IPS DF 4.7 (cell line): ENCODE data around the gene HIVEP1.

ENCODE experiments used
- DNase-seq: peaks from one replicate; pipeline ENCODE4 v3.0.0-alpha.2; 2013; ENCODE audit warnings: low spot score; ENCODE audit errors: extremely low read depth

HIVEP1 gene

GRCh38 chr6:12012038-12012557, at the start of gene HIVEP1:
HIVEP1 (plus strand) TSS chr6:12012312; CDS start chr6:12015629, 3,317 bp downstream.
- DNase-seq, result no peak

DNA sequence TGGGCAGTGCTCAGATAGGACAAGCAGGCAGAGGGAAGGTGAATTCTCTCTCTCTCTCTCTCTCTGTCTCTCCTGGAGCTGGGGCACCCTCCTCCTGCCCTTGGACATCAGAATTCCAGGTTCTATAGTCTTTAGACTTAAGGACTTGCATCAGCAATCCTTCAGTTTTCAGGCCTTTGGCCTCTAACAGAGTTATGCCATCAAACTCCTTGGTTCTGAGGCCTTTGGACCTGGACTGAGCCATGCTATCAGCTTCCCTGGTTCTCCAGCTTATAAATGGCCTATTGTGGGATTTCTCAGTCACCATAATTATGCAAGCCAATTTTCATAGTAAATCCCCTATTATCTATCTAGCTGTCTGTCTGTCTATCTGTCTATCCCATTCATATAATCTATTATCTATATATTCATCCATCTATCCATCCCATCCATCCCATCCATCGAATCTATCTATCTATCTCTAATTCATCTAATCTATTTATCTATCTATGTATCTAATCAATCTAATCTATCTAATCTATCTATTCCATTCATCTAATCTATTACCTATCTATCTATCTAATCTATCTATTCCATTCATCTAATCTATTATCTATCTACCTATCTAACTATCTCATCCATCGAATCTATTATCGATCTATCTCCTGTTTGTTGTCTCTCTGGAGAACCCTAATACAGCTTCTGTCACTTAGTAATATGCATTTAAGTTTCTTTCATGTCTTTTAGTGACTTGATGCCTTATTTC, 48.2 kb upstream of the HIVEP1 start:
- no peak for DNase-seq

DNA sequence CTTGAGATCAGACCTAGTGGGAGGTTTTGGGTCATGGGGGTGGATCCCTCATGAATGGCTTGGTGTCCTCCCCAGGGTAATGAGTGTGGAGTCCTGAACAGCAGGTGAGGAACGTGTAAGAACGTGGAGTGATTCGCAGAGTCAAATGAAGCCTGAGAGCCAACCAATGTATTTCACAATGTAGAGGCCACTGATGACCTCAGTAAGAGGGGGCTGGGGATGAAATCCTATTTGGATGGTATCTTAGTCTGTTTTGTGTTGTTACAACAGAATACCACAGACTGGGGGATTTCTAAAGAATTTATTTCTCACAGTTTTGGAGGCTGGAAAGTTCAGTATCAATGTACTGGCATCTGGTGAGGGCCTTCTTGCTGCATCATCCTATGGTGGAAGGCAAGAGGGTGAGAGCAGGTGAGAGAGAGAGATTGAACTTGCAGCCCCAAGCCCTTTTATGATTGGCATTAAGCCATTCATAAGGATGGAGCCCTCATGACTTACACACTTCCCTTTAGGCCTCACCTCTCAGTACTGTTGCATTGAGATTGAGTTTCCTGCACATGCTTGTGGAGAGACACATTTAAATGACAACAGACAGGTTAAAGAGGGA, 47.3 kb upstream of the HIVEP1 start:
- DNase-seq, result no peak

DNA sequence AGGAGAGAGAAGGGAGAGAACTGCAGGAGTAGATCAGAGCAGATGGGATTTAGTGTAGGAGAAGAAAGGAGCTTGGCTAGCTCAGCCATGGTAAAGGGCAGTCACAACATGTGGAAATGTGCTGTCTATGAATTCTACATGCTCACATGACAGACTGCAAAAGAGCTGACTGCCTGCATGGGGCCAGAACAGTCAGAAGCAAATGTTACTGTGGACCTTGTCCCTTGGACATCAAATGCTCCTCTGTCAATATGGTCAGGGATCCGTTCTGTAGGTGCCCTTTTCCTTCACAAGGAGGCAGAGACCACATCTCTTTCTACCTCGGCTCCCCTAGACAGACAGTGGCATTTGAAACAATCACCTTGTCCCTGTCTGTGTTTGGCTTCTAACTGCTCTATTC, 46.6 kb upstream of the HIVEP1 start:
- no peak for DNase-seq

DNA sequence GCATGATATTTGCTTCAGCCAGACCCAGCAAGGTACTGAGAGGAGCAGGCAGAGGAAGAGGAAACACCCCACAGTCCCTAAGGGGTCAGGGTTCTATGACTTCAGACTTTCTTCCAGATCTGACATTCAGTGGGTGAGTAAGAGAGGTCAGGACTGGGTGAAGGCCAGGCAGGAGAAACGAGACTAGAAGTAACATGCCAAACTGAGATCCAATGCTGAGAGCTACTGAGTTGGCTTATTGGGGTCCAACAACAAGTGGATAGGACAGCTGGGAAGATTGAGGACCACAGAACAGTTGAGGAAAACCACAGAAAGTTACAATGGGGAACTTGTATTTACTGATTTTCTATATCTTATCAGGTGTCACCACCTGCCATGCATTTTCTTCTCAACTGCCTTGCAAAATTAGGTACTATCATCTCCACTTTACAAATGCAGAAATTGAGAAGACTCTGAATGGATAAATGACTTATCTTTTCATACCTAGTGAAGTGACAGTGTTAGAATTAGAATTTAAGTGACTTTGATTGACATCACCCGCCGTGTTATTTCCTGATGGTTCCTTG, 43.8 kb upstream of the HIVEP1 start:
- no peak for DNase-seq

DNA sequence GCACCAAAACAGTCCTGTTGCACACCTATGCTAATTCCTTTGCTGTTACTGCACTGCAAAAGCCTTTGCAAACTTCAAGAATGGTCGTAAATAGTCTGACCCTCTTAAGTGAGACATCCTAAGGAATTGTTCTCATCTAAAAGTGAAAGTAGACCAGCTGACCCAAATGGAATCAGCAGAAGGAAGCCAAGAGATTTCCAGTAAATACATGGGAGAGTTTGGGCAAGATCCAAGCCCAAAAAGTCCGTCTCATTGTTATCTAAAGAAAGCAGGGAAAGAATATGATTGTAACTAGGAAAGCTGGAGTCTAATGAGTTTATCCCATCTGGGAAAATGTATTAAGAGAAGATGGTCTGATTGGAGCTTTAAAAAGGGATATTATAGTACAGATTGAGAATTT, 43.0 kb upstream of the HIVEP1 start:
- DNase-seq, result no peak

GRCh38 chr6:11970114-11970513, 42.0 kb upstream of the HIVEP1 start:
- DNase-seq, result no peak

DNA sequence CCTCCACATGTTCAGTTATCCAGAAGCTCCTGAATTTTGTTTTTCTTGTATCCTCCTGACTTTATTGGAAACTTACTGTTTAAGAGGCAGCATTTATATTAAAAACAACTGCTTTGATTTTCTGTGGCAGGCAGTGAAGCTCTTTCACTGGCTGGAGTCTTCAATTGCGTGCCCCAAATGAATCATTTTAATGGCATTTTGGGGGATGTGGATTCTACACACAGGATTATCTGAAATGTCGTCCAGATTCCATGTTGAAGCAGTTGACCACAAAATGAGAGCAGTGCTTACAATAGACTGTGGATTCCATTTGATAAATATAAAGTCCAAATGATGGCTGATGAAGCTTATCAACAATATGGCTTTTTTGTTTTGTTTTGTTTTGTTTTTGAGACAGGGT, 41.0 kb upstream of the HIVEP1 start:
- DNase-seq, result no peak

DNA sequence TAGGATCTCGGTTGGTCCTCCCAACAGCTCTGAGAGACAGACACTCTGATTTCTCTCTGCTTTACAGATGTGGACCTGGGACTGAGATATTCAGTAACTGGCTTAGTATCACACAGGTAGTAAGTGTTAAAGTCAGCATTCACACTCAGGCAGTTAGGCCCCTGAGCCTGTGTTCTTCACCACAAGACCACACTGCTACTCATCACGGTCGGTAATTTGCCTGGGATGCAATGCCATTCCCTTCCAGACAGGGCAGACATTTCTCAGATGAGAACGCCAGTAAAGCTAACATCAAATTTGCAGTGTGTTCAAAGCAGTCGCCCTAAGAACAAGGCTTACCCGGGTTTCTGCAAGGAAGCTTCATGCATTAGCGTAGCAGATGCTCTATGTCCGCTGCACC, 39.8 kb upstream of the HIVEP1 start:
- DNase-seq, result no peak

DNA sequence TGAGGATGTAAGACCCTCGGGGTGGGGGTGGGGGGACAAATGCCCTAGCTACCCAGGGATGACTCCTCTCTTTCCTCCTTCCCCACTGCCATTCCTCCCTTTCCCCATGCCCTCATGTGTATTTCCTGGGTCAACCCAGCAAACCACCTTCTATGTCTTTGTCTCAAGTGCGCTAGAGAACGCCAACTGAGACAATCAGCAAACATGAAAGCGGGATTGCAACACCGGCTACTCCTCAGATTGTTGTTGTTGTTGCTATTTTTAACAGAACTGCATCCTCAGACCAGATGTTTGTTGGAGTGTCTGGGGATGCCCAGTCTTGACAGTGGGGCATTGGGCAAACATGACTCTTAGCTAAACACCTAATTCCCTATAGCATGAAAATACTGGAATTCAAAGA, 39.3 kb upstream of the HIVEP1 start:
- DNase-seq, result no peak

GRCh38 chr6:11973238-11973637, 38.9 kb upstream of the HIVEP1 start:
- DNase-seq, result no peak

DNA sequence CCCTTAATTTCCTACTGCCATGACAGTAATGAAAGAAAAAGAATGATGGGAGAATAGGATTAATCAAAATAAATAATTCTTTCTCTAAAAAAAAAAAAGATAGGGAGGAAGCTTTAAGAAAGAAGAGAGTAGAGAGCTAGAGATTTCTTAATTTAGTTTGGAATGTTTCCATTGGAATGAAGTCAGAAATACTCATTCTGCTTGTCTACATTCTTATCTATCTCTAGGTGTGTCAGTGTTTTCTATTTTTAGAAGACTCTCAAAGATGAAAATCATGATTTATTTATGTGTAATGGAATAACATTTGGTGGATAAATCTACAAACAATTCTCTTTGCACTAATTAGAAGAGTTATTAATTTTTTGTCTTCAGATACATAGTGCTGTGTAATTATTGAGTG, 38.0 kb upstream of the HIVEP1 start:
- no peak for DNase-seq

- no peak for DNase-seq
Observed at GRCh38 chr6:11975353-11975977, 36.6 kb upstream of the HIVEP1 start.

DNA sequence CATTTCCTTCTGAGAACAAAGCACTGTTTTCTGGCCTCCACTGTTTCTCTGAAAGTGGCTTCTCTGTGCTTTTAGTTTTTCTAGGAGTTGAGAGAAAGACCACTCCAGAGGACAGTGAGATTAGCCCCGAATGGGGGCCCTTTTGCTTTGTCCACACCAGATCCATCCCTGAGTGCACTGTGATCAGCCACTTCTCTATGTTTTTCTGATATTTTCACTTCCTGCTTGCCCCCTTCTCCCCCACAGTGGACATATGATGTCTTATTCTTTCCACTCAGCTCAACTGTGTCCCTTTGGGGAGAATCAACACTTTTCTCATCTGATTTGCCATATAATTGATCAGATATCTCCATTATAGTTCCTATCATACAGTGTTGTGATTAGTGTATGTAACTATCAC, 35.6 kb upstream of the HIVEP1 start:
- DNase-seq, result no peak

GRCh38 chr6:11977193-11977592, 34.9 kb upstream of the HIVEP1 start:
- no peak for DNase-seq

DNA sequence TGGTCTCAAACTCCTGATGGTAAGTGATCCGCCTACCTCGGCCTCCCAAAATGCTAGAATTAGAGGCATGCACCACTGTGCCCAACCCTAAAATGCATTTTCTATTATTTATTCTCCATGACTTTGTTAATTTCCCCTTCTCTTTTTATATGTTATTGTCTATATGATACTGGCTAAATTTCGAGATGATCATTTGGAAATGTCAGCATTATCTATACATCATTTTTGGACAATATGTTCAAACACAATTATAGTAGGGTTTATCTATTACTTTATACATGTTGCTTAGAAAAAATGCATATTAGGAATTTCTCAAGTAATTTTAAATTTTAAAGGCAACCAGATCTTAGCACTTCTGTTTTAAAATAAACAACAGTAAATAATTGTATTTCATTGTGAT, 34.4 kb upstream of the HIVEP1 start:
- no peak for DNase-seq

DNA sequence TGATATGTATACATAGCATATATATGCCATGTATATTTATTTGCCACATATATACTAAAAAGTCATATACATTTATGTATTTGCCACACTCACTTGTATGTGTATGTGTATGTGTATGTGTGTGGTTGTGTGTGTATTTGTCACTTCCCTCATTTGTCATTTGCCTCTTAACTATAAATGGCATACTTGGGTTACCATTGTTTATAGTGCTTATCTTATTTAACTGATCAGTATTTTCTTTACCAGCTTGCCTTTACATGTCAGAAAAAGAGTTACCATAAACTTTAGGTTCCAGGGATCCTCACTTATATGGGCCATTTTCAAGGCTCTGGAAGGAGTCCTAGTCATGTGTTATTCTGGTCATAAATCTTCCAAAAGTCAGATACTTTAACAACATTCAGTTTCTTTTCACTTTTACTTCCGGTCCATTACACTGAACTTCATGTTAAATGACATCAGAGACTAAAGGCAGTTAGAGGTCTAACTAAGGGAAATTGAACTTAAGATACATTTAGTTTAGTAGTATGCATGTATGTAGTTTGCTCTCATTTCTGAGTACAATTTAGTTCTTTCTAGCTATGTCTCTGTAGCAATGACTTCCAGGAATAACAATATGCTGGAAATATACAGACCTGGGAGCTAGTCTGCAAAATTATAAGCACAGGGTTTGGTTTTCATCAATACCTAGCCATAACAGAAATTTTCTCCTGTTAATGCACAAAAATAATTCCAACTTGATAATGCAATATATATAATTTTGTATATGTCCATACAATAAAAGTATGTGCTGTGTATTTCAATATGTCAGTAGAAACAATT, 33.7 kb upstream of the HIVEP1 start:
- DNase-seq, result no peak

DNA sequence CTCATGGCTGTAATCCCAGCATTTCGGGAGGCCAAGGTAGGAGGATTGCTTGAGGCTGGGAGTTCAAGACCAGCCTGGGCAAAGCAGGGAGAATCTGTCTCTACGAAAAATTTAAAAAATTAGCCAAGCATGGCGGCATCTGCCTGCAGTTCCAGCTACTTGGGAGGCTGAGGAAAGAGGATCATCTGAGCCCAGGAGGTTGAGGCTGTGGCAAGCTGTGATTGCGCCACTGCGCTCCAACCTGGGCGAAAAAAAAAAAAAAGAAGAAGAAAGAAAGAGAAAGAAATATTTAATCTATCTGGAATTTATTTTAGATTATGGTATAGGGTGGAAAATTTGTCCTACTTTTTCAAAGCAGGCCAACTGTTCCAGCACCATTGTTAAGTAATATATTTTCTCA, 32.2 kb upstream of the HIVEP1 start:
- DNase-seq, result no peak

DNA sequence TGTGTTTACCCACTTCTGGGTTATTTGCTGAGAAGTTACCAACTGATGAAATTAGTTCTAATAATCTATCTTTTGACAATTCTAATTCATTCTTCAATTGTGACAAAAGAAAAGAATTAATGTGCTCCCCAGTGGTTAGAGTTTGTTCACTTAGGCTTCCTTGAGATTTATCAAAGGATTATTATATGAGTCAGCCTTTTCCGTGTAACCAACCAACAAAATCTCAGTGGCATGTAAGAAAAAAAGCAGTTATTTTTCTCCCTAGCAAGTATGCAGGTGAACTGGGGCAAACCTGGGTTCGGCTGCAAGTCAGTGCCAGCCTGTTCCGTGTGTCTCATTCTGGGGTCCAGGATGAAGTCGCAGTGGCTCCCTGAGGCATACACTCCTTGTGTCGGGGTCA, 28.8 kb upstream of the HIVEP1 start:
- no peak for DNase-seq

GRCh38 chr6:11987386-11987785, 24.7 kb upstream of the HIVEP1 start:
- DNase-seq, result no peak

- no peak for DNase-seq
Observed at GRCh38 chr6:11989386-11989785, 22.7 kb upstream of the HIVEP1 start.
